ENCODE measurements around the gene GOLGA2.

Gene GOLGA2

DNA sequence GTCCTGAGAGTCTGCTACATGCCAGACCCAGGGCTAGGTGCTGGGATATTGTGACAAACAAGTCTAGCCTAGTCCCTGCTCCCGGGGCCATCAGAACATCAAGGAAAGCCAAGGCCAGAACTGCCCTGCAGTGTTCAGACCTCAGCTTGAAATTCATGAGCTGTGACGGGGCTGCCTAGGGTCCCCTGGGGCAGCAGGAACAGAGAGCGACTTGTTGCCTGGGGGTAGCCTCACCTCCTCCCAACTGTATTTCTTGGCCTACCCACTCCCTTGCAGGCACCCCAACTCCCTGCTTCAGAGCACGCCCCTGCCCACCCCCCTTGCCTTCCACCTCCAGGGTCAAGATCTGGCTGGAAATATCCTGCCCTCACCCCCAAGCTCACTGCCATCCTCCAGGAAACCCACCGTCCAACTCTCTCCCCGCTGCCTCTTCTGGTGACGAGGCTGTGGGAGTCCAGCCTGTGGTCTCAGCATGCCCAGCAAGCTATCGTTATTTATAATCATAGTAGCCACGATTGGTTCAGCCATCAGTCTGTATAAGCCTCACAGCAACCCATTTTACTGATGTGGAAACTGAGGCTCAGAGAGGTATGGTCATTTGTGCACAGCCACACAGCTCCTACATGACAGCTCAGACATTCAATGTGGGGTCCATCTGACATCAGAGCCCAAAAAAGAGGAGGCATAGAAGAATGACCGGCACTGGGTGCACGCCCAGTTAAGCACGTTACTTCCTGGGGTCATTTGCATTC, 61.9 kb downstream of the GOLGA2 start:
- no peak for TF ChIP-seq ZNF274 (IDR thresholded peaks at IDR 0.05; ENCODE audit: low read depth, low read length)
- no peak overlapping the region for H3K4me3 ChIP-seq (ENCODE audit: low read length)

DNA sequence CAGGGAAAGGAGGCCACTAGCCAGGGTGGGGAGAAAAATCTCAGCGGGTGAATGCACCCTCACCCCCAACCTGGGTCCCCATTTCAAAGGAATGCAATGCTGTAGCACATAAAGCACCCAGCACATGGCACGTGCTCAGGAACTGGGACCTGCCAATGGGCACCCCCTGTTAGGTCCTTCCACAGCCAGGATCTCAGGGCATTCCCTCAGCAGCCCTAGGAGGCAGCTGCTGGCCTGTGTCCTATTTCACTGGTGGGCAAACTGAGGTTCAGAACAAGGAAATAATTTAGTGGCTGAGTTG, 63.9 kb downstream of the GOLGA2 start:
- no peak for TF ChIP-seq ZNF274 (IDR thresholded peaks at IDR 0.05; ENCODE audit: low read depth, low read length)
- H3K4me3 ChIP-seq (ENCODE audit: low read length) = no peak overlapping the region

DNA sequence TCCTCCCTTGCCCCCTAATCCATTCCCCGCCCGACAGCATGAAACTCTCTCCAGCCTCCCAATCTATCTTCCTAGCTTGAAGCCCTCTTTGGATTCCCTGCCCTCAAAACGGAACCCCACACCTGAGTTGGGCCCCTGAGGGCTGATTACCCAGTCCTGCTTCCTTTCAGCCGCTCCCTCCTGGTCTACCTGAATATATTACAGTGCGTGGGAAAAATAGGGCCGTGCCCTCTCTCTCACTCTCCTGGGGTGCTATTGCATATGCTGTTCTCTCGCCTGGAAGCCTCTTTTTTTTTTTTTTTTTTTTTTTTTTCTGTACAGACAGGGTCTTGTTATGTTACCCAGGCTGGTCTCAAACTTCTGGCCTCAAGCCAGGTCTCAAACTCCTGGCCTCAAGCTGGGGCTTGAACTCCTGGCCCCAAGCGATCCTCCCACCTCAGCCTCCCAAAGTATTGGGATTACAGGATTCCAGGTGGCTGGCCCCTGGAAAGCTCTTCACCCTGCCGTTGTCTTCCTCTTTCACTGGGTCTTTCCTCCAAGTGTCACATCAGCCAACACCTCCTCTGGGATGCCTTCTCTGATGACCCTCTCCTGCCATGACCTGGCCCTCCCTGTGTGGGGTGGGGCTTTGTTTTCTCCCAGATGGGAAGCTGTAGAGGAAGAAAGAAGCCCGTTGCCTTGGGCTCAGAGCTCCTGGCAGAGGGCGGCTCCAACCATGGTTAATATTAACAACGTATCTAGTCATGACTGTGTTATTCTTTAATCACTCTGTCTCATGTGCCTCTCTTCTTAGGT, 64.4 kb downstream of the GOLGA2 start:
- no peak overlapping the region for H3K4me3 ChIP-seq (ENCODE audit: low read length)
- TF ChIP-seq ZNF274 (IDR thresholded peaks at IDR 0.05; ENCODE audit: low read depth, low read length) = no peak

DNA sequence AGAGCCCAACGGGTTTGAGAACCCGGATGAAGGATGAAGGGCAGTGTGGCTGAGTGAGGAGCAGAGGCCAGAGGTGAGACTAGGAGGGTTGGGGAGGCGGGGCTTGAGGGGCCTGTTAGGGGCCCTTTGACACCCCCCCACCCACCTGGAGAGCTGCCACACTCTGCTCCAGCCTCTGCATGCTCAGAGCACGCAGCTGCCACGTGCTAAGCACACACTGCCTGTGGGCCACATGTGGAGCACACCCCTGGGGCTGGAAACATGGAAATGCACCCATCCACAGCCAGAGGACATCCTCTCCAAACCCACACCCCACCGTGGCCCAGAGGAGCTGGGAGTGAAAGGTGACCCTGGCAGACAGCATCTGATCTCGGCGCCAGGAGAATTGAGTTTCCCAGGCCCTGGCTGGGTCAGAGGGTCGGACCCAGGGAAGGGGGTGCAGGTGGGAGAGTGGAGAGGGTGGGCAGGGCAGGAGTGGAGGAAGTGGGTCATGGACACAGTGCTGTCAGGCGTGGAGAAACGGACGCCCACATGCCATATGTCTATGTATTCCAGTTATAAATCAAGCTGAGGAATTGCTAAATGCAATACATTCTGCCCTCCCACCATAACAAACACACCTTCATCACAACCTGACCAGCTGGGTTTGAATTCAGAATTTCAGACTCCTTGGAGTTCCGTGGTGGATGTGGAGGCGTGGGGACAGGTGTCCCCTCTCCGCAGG, 66.7 kb downstream of the GOLGA2 start:
- no peak overlapping the region for H3K4me3 ChIP-seq (ENCODE audit: low read length)
- TF ChIP-seq ZNF274 (IDR thresholded peaks at IDR 0.05; ENCODE audit: low read depth, low read length) = no peak

DNA sequence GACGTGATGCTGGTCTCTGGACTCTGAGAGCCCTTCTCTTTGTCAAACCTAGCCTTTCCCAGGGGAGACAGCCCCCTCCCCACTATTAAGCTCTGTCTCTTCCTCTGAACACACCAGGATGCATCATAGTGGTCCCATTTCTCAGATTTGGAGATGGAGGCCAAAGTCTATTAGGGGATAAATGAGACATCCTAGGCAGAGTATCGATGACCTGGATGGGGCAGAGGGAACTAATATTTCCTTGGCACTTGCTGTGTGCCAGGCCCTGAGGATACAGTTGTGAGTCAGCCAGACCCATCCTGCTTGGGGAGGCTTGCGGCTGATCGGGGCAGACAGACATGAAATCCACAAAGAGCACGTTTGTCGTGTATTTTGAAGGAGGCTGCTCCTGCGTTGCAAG, 67.4 kb downstream of the GOLGA2 start:
- no peak for TF ChIP-seq ZNF274 (IDR thresholded peaks at IDR 0.05; ENCODE audit: low read depth, low read length)
- H3K4me3 ChIP-seq (ENCODE audit: low read length) = no peak overlapping the region

DNA sequence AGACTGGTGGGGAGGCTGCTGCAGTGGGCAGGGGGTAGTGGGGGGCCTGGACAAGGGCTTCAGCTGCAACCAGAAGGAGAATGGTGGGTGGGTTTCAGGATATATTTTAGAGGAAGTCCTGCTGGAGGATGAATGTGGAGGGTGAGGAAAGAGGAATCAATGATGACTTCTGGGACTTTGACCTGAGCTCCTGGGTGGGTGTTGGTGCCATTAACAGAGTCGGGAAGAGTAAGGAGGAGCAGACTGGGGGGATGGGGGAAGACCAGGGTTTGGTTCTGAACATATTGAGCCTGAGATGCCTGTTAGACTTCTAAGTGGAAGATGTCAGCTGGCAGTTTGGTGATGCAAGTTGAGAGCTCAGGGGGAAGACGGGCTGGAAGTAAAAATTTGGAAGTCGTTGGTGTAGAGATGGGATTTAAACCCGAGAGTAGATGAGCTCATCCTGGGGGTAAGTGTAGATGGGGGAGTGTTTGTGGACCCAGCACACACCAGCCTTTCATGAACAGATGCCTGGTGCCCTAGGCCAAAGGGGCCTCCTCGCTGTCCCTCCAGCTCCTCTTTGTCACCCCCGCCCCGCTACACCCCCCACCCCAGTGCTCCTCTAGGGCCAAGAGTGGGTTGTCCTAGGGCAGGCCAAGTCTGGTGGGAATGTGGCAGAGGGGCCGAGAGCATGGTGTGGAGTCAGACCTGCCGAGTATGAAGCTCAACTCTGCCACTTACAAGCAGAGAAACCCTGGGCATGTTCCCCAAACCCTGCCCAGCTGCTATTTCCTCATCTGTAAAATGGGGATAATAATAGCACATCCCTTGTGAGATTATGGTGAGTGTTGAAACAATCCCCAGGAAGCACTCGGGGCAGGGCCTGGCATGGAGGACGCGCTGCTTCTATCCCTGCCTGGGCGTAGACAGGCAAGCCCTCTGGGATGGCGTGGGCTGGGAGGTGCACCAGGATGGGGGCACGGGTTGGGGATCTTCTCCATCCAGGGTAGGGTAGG, 68.6 kb downstream of the GOLGA2 start:
- no peak overlapping the region for H3K4me3 ChIP-seq (ENCODE audit: low read length)
- no peak for TF ChIP-seq ZNF274 (IDR thresholded peaks at IDR 0.05; ENCODE audit: low read depth, low read length)

DNA sequence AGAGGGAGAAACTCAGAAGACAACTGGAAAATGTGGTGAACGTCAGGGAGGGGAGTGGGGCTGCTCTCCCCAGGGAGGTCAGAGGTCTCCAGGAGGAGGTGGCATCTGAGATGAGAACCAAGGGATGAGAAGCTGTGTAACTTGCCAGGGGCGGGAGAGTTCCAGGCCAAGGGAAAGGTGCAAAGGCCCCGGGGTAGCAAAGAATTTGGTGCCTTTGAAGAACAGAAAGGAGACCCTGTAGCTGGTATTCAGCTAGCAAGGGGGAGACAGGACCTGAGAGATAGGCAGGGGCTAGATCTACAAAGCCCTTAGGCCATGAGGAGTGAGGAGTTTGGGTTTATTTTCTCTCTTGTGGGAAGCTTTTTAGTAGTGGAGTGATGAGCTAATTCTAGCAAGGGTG, 69.3 kb downstream of the GOLGA2 start:
- H3K4me3 ChIP-seq (ENCODE audit: low read length) = no peak overlapping the region
- no peak for TF ChIP-seq ZNF274 (IDR thresholded peaks at IDR 0.05; ENCODE audit: low read depth, low read length)
